Measurements from ENCODE around the gene IL21R.
"Not testable (repeated sequence)": the region's sequence is repeated elsewhere in the genome, so short reads cannot be mapped to it uniquely, and the experiment has no call there.

The IL21R gene

GRCh38 chr16:27402964-27403600 lies 1.1 kb downstream of the IL21R start:
- no peak for DNase-seq

- DNase-seq: no peak
Observed at GRCh38 chr16:27403601-27403992, 1.6 kb downstream of the IL21R start.

- no peak for DNase-seq
Observed at GRCh38 chr16:27404163-27404823, 2.3 kb downstream of the IL21R start.

- no peak for DNase-seq
Observed at GRCh38 chr16:27405546-27406451, 3.8 kb downstream of the IL21R start.

- no peak for DNase-seq
Observed at GRCh38 chr16:27406511-27407128, 4.6 kb downstream of the IL21R start.

- DNase-seq: no peak
Observed at GRCh38 chr16:27407133-27407532, 5.2 kb downstream of the IL21R start.

GRCh38 chr16:27408012-27408601 lies 6.1 kb downstream of the IL21R start:
- no peak for DNase-seq

- DNase-seq: no peak
Observed at GRCh38 chr16:27408602-27409031, 6.6 kb downstream of the IL21R start.

GRCh38 chr16:27409958-27410357 lies 8.0 kb downstream of the IL21R start:
- DNase-seq: not testable (repeated sequence)

- no peak for DNase-seq
Observed at GRCh38 chr16:27410761-27411160, 8.8 kb downstream of the IL21R start.

- DNase-seq: no peak
Observed at GRCh38 chr16:27413956-27414355, 12.0 kb downstream of the IL21R start.

GRCh38 chr16:27414788-27415431 lies 12.9 kb downstream of the IL21R start:
- DNase-seq: no peak

- DNase-seq: no peak
Observed at GRCh38 chr16:27417047-27417671, 15.2 kb downstream of the IL21R start.

GRCh38 chr16:27421961-27422740 lies 20.2 kb downstream of the IL21R start:
- DNase-seq: no peak

- no peak for DNase-seq
Observed at GRCh38 chr16:27424772-27425498, 23.0 kb downstream of the IL21R start.

GRCh38 chr16:27425961-27426360 lies 24.0 kb downstream of the IL21R start:
- no peak for DNase-seq

GRCh38 chr16:27426423-27427408 lies 24.7 kb downstream of the IL21R start:
- DNase-seq: no peak

- DNase-seq: no peak
Observed at GRCh38 chr16:27427538-27427937, 25.6 kb downstream of the IL21R start.
